H1 (cell line): Measurements from ENCODE around the gene CRBN. TPM values are rescaled to one million over a fixed set of nuclear protein-coding genes. Genes with fewer than 3 reads are reported as not detected.

Experiments
- CHD7 ChIP-seq: fragments of 300-600 bp; sonication (generic); IDR thresholded peaks from 2 replicates; pipeline ENCODE4 v1.7.1; 2012; ENCODE audit warnings: low read length, moderate library complexity, mild to moderate bottlenecking, inconsistent platforms; ENCODE audit not compliant: insufficient replicate concordance
- NANOG ChIP-seq: IDR thresholded peaks from 2 replicates; pipeline ENCODE4 v1.6.1; 2011; ENCODE audit warnings: low read length, low read depth, mild to moderate bottlenecking, inconsistent platforms; ENCODE audit not compliant: insufficient read depth, poor library complexity, severe bottlenecking
- NRF1 ChIP-seq: IDR thresholded peaks from 2 replicates; pipeline ENCODE4 v1.6.1; 2011; ENCODE audit warnings: mild to moderate bottlenecking, low read depth, low read length, improper control_type of control experiment
- PHF8 ChIP-seq: fragments of 200-600 bp; sonication (generic); conservative IDR thresholded peaks from 2 replicates; pipeline ENCODE4 v1.7.1; 2012; ENCODE audit warnings: low read depth, mild to moderate bottlenecking, inconsistent platforms, low read length, moderate library complexity
- RAD21 ChIP-seq, 2 experiments: IDR thresholded peaks in 1 of 2; conservative IDR thresholded peaks in 1 of 2; 2 replicates each; pipeline ENCODE4 v1.6.1; 2011; ENCODE audit warnings: low read depth in 2 of 2, low read length in 2 of 2, improper control_type of control experiment in 1 of 2, inconsistent platforms in 1 of 2, mild to moderate bottlenecking in 1 of 2, moderate library complexity in 1 of 2
- SP1 ChIP-seq: IDR thresholded peaks from 2 replicates; pipeline ENCODE4 v1.6.1; 2011; ENCODE audit warnings: low read depth, low read length
- SP4 ChIP-seq: IDR thresholded peaks from 2 replicates; pipeline ENCODE4 v1.6.1; 2012; ENCODE audit warnings: low read length, inconsistent platforms
- polyA plus RNA-seq, 7 experiments: library from polyadenylated mRNA; depleted of rRNA in 3 of 7; stranded (reverse) in 5 of 7; unstranded in 2 of 7; fragments of >200 nt in 5 of 7; fragments of 200-250 nt in 2 of 7; gene quantifications; 1 replicate in 5 of 7; 2 replicates in 1 of 7; 4 replicates in 1 of 7; pipeline versions ENCODE4 v1.2.1 to v1.2.3, GENCODE V29; 2011 to 2013; ENCODE audit warnings: missing spikeins in 2 of 7, mixed read lengths in 2 of 7
- total RNA-seq: library from RNA; stranded (reverse); fragmentation: NEBNext Ultra II Directional; extraction: Animal tissue kit (Norgen Biotek cat#: 25700); gene quantifications from 2 replicates; pipeline ENCODE4 v1.2.1, GENCODE V29; 2021

CRBN gene
- total and polyA plus RNA-seq, 2 of the 8 experiments (the other 6 are each of a cell fraction or from before 2014, with no cell fraction given) = 13.4 to 30.3 TPM

GRCh38 chr3:3165650-3166049 is 13.8 kb downstream of the CRBN start (continued):
- TF ChIP-seq CHD7 (no peak), SP4 (no peak), RAD21 (IDR thresholded peaks at IDR 0.05 in 1 of 2, conservative IDR thresholded peaks at IDR 0.05 in 1 of 2; ENCODE audit: low read depth in 2 of 2, low read length in 2 of 2) (no peak), SP1 (no peak), NRF1 (no peak), NANOG (no peak), PHF8 (no peak)
